HG02870 (cell line): ENCODE results near the gene BCOR.
A peak's percentile ranks its signal among the peaks of the same experiment; 100 is the strongest.

ENCODE experiments used
- ATAC-seq: cut with Tn5 transposase; IDR thresholded peaks from one replicate; pipeline ENCODE4 v1.9.1; 2021; ENCODE audit warnings: mild to moderate bottlenecking, moderate library complexity; ENCODE audit not compliant: unreplicated experiment

BCOR gene

GRCh38 chrX:40099055-40099958 lies 1.5 kb upstream of the BCOR start:
- ATAC-seq: peak; percentile 38

- ATAC-seq: no peak
These were observed 701 bp upstream of the BCOR start for GRCh38 chrX:40098264-40099054.

- no peak for ATAC-seq
These were observed 636 bp downstream of the BCOR start for GRCh38 chrX:40097141-40097503.

- no peak for ATAC-seq
These were observed 1.2 kb downstream of the BCOR start for GRCh38 chrX:40096395-40097091.

- no peak for ATAC-seq
These were observed 2.0 kb downstream of the BCOR start for GRCh38 chrX:40095583-40096394.

DNA sequence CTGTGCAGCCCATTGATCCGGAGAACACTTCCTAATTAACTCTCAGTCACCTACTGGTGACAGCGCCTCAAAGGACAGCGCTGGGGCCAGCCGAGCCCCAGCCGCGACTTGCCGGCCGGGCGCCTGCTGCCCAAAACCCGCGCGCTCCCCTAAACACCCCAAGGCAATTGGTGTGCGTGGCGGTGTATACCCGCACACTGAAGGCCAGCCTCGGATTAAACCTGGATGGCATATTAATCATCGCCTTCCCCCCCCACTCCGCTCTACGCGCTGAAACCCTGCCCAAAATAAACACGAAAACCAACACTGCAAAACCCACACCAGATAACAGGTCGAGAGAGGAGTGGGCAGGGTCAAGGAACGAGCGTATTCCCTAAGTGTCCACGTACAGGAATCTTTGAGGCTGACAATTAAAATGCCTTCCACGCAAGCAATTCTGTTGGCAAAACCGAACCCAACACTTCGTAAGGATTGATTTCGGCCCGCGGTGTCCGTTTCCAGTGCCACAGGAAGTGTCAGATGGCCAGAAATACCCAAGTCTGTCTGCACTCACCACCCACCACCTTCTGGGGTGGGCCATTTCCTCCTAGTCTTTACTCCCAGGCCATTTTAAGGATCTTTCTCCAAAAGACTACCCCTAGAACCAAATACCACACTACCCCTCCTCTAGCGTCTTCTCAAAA lies 2.7 kb downstream of the BCOR start:
- no peak for ATAC-seq

GRCh38 chrX:40094041-40094899 lies 3.5 kb downstream of the BCOR start:
- no peak for ATAC-seq

DNA sequence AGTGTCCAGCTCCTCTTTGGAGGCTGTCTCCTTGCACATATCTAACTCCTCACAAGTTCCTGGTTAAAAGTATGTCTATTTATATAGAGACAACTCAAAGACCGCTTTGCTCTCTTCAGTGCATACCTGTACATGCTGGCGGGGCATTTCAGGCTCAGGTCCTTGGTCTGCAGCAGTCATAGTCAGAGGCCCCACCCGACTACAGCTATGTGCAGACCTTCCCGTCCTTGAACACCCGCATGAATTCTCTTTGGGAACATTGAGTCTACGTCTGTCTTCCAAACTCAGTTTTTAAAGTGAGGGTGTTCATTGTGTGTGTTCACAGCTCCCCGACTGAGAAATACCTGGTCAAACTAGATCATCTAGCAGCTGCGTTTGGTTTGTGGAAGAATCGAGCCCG lies 4.2 kb downstream of the BCOR start:
- ATAC-seq: no peak

- no peak for ATAC-seq
These were observed 4.8 kb downstream of the BCOR start for GRCh38 chrX:40092808-40093435.

- ATAC-seq: no peak
These were observed 5.9 kb downstream of the BCOR start for GRCh38 chrX:40091691-40092421.

GRCh38 chrX:40090961-40091360 lies 6.8 kb downstream of the BCOR start:
- no peak for ATAC-seq

DNA sequence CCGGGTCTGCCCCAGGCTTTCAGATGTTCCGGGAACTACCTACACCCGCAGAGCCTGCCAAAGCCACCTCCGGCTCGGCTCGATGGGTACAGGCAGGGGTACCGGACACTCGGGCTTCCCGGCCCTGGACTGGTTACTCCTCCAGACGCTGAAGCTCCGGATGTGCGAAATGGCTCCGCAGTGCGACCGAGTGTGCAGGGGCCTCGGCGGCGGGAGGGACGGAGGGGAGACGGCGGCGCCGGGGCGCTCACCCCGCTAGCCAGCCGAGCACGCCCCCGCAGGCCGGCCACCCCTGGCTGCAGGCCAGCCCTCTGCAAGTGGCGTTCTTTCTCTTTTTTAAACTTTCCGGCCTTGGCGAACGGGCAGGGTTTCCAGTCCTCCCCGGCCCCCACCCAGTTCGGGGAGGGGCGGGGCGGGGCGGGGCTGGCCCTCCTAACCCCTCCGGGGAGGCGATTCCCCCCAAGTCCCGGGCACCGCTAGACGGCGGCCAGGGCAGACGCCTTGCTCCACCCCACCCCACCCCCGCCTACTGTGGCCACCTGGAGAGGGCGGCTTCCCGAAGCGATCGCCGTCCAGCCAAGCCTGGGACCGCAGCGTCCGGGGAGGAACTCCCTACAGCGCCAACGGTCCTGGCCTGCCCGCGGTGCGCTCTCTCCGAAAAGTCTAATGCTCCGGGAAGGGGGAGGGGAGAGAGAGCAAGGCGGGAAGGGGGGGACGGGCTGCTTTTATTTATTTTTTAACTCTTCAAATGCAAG lies 7.5 kb downstream of the BCOR start:
- no peak for ATAC-seq

GRCh38 chrX:40088803-40089540 lies 8.8 kb downstream of the BCOR start:
- ATAC-seq: no peak

GRCh38 chrX:40088299-40088625 lies 9.5 kb downstream of the BCOR start:
- ATAC-seq: no peak

GRCh38 chrX:40087425-40088298 lies 10.1 kb downstream of the BCOR start:
- ATAC-seq: no peak
